ENCODE measurements around the gene RAD51B.

GRCh38 chr14:68216957-68217356 is 397.4 kb downstream of the RAD51B start:
- no peak for TF ChIP-seq POLR2AphosphoS5 (IDR thresholded peaks at IDR 0.05; ENCODE audit: borderline replicate concordance, low read depth, low read length)
- no peak for TF ChIP-seq EZH2 (IDR thresholded peaks at IDR 0.05)
